Dedifferentiated amniotic fluid mesenchymal stem cell (primary cell): Measurements from ENCODE around the gene FBP1.
"Not testable (repeated sequence)": the region's sequence is repeated elsewhere in the genome, so short reads cannot be mapped to it uniquely, and the experiment has no call there.

Experiments
- DNase-seq: peaks from one replicate; pipeline ENCODE4 v3.0.0-alpha.2; 2016; ENCODE audit errors: extremely low spot score

FBP1 gene

GRCh38 chr9:94619026-94619425 lies 20.3 kb downstream of the FBP1 start:
- DNase-seq = no peak

- no peak for DNase-seq
Observed at GRCh38 chr9:94613003-94613402, 26.3 kb downstream of the FBP1 start.

- no peak for DNase-seq
Observed at GRCh38 chr9:94612071-94612470, 27.2 kb downstream of the FBP1 start.

- no peak for DNase-seq
Observed at GRCh38 chr9:94611638-94612068, 27.7 kb downstream of the FBP1 start.

- no peak for DNase-seq
Observed at GRCh38 chr9:94610181-94610606, 29.1 kb downstream of the FBP1 start.

- no peak for DNase-seq
Observed at GRCh38 chr9:94607423-94607691, 32.0 kb downstream of the FBP1 start.

GRCh38 chr9:94606646-94607422 lies 32.5 kb downstream of the FBP1 start:
- no peak for DNase-seq

GRCh38 chr9:94603259-94604160 lies 35.8 kb downstream of the FBP1 start:
- DNase-seq = peak; percentile 47

- no peak for DNase-seq
Observed at GRCh38 chr9:94602666-94603065, 36.7 kb downstream of the FBP1 start.

- no peak for DNase-seq
Observed at GRCh38 chr9:94600715-94601114, 38.6 kb downstream of the FBP1 start.

GRCh38 chr9:94600258-94600657 lies 39.1 kb downstream of the FBP1 start:
- no peak for DNase-seq

- DNase-seq = no peak
Observed at GRCh38 chr9:94599102-94599501, 40.2 kb downstream of the FBP1 start.

- DNase-seq = no peak
Observed at GRCh38 chr9:94593459-94594345, 45.6 kb downstream of the FBP1 start, which contains the start of gene FBP2. TSS of gene FBP2 (minus strand) at chr9:94593824. CDS start at chr9:94593726, 98 bp downstream.

GRCh38 chr9:94592683-94593082 lies 46.6 kb downstream of the FBP1 start:
- DNase-seq = not testable (repeated sequence)

- no peak for DNase-seq
Observed at GRCh38 chr9:94591876-94592275, 47.4 kb downstream of the FBP1 start.

GRCh38 chr9:94591046-94591545 lies 48.2 kb downstream of the FBP1 start:
- not testable (repeated sequence) for DNase-seq

- no peak for DNase-seq
Observed at GRCh38 chr9:94588681-94589080, 50.6 kb downstream of the FBP1 start.

GRCh38 chr9:94586814-94587213 lies 52.5 kb downstream of the FBP1 start:
- DNase-seq = no peak

GRCh38 chr9:94586316-94586715 lies 53.0 kb downstream of the FBP1 start:
- no peak for DNase-seq

GRCh38 chr9:94584555-94584954 lies 54.8 kb downstream of the FBP1 start:
- no peak for DNase-seq

- DNase-seq = no peak
Observed at GRCh38 chr9:94581728-94582127, 57.6 kb downstream of the FBP1 start.

- no peak for DNase-seq
Observed at GRCh38 chr9:94577571-94577970, 61.7 kb downstream of the FBP1 start.
